HG02798 (cell line): ENCODE data around the gene CDH13.

ENCODE experiments used
- ATAC-seq: cut with Tn5 transposase; IDR thresholded peaks from one replicate; pipeline ENCODE4 v1.9.1; 2021; ENCODE audit warnings: mild to moderate bottlenecking; ENCODE audit not compliant: unreplicated experiment, poor library complexity

CDH13 gene

GRCh38 chr16:83603723-83604570 is 977.2 kb downstream of the CDH13 start:
- ATAC-seq: no peak

GRCh38 chr16:83606486-83607030 is 979.8 kb downstream of the CDH13 start:
- ATAC-seq: no peak

- no peak for ATAC-seq
These were observed 982.4 kb downstream of the CDH13 start for GRCh38 chr16:83609178-83609577.

- no peak for ATAC-seq
These were observed 988.6 kb downstream of the CDH13 start for GRCh38 chr16:83615141-83615952.

GRCh38 chr16:83615953-83616350 is 989.2 kb downstream of the CDH13 start:
- no peak for ATAC-seq

GRCh38 chr16:83619381-83620150 is 992.8 kb downstream of the CDH13 start:
- ATAC-seq: no peak

- no peak for ATAC-seq
These were observed 995.2 kb downstream of the CDH13 start for GRCh38 chr16:83622010-83622409.

GRCh38 chr16:83623091-83623730 is 996.4 kb downstream of the CDH13 start:
- no peak for ATAC-seq

- no peak for ATAC-seq
These were observed 997.1 kb downstream of the CDH13 start for GRCh38 chr16:83623892-83624291.

GRCh38 chr16:83624429-83625120 is 997.8 kb downstream of the CDH13 start:
- no peak for ATAC-seq

- ATAC-seq: no peak
These were observed 999.4 kb downstream of the CDH13 start for GRCh38 chr16:83626204-83626603.

GRCh38 chr16:83626676-83627075 is 999.9 kb downstream of the CDH13 start:
- ATAC-seq: no peak

GRCh38 chr16:83627996-83628395 is 1001.2 kb downstream of the CDH13 start:
- no peak for ATAC-seq

GRCh38 chr16:83629426-83629825 is 1002.7 kb downstream of the CDH13 start:
- ATAC-seq: no peak

- ATAC-seq: no peak
These were observed 1003.1 kb downstream of the CDH13 start for GRCh38 chr16:83629836-83630235.

GRCh38 chr16:83630979-83631378 is 1004.2 kb downstream of the CDH13 start:
- no peak for ATAC-seq

GRCh38 chr16:83633286-83633685 is 1006.5 kb downstream of the CDH13 start:
- no peak for ATAC-seq

GRCh38 chr16:83648347-83648746 is 1021.6 kb downstream of the CDH13 start:
- no peak for ATAC-seq

- ATAC-seq: no peak
These were observed 1025.1 kb downstream of the CDH13 start for GRCh38 chr16:83651871-83652270.
